H7 (cell line): ENCODE measurements around the gene PSMD1. TPM values are rescaled to one million over a fixed set of nuclear protein-coding genes. Genes with fewer than 3 reads are reported as not detected.
"Not testable (repeated sequence)": the region's sequence is repeated elsewhere in the genome, so short reads cannot be mapped to it uniquely, and the experiment has no call there.

Experiments used
- DNase-seq: peaks from one replicate; pipeline ENCODE4 v3.0.0; 2012
- H3K27me3 ChIP-seq: 2 replicates; pipeline ENCODE4 v1.6.0; 2011; ENCODE audit warnings: mild to moderate bottlenecking, low read length; ENCODE audit not compliant: control insufficient read depth, insufficient read depth
- H3K36me3 ChIP-seq: replicated peaks from 2 replicates; pipeline ENCODE4 v1.5.1; 2011; ENCODE audit warnings: low read length; ENCODE audit not compliant: control insufficient read depth, insufficient read depth
- H3K4me3 ChIP-seq: 2 replicates; pipeline ENCODE4 v1.5.1; 2011; ENCODE audit warnings: low read depth, mild to moderate bottlenecking, control low read depth, low read length, moderate library complexity; ENCODE audit not compliant: insufficient read depth
- total RNA-seq: library from RNA; depleted of rRNA; stranded (reverse); fragments of >200 nt; shearing (Covaris generic); gene quantifications from 2 replicates; pipeline ENCODE4 v1.2.3, GENCODE V29; 2014; rRNA removed

Gene PSMD1
- 149 and 154 TPM in 2 replicates for total RNA-seq

DNA sequence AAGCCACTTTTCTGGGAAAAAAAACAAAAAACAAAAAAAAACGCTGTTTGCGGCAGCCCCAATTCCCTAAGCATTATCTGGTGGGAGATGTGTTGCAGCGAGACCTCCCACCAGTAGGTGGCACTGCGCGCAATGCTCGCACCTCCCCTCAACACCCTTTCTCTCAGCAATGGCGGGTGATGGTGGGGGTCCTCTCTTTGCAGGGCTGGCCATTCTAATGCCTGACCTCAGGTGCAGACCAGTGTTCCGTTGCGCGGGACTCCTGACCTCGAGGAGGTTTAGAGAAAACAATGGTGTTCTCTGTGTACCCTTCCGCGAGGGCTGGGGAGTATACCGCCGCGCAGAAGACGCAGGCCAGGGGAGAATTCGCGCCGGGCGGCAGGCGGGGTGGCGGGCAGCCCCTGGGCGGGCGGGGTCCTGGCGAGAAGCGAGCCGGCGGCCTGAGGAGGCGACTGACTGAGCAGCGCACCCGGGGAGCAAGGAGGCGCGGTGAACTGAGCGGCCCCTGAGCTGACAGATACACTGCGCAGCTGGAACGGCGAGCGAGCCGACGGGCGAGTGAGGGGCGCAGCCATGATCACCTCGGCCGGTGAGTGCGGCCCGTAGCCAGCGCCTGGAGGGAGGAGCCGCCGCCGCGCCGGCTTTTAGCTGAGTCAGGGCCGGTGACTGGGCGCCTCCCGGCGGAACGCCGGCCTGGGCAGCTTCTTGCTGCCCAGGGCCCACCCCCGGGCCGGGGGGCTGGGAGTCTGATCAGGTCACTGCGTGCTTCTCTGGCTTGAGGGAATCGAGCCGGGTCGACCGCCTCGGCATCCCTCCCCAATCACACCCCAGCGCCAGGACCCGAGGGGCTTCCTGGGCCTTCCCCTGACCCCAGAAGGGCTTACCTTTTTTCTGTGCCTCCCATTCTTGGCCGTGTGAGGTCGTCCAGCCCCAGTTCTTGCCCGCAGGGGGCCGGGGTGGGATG, at the start of gene PSMD1:
Gene PSMD1, plus strand, starts transcription at position 415 of the 964 bp plus-strand sequence. Its CDS starts 159 bp downstream, at position 574.
- peak; percentile 96 for DNase-seq
- peaks cover 11% of the 10 kb centered on the region for H3K27me3 ChIP-seq

DNA sequence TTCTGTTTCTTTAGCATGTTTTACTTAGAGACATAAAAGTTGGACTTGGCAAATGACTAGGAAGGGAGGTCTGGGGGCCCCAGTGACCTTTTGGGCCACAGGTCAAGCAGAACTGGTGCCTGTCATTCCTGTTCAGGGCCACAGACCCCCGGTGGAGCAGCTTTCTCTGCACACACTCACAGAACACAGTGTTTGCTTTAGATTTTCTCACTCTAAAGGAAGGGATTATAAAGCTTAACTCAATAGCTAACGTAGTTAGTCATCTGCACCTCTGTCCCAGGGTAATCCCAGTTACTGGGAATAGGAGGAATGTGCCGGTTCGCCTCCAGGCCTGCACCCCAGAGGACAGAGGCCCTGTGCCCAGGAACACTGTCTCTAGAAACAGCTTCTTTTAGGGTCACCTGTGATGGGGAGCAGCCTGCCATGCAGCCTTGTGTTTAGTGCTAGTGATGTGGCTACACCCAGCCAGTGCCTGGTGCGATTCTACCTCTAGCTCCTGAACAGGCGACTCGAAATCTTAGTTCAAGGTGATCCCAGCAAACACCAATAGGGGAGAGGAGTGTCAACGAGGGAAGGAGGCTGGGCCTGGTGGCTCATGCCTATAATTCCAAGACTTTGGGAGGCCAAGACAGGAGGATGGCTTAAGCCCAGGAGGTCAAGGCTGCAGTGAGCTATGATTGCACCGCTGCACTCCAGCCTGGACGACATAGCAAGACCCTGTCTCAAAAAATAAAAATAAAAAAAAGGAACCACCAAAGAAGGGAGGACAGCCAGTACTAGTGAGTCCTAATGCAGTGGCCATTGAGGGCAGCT, 49.2 kb upstream of the PSMD1 start:
- DNase-seq, result peak; percentile 15
- Histone ChIP-seq H3K4me3 (no peak overlapping the region), H3K27me3 (no peaks in the 10 kb centered on the region), H3K36me3 (no peaks in the 10 kb centered on the region)

More for the DNA sequence above, at the start of gene PSMD1:
- H3K36me3 ChIP-seq, result no peaks in the 10 kb centered on the region; the same call in 1 of the 2 replicates
- peak within 1 kb of the TSS; percentile 96 for H3K4me3 ChIP-seq

DNA sequence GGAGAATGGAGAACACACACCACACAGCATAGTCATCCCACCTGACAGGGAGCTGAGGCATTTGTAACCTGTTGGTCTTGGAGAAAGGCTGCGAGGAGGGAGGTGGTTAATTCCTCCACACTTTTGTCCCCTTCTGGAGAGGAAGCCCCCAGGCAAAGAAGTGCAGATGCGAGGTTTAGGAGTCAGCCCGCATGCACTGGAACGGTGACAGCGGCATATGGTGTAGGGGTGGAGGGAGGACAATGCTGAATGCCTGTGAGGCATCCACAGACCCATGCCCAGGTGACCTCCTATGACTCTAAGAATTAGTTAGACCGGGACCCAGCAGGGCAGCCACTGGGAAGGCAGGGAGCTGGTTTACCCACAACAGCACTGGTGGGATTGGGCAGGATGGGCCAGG, 48.5 kb upstream of the PSMD1 start:
- H3K27me3 ChIP-seq, result no peaks in the 10 kb centered on the region
- DNase-seq, result no peak
- no peaks in the 10 kb centered on the region for H3K36me3 ChIP-seq
- H3K4me3 ChIP-seq, result no peak overlapping the region

DNA sequence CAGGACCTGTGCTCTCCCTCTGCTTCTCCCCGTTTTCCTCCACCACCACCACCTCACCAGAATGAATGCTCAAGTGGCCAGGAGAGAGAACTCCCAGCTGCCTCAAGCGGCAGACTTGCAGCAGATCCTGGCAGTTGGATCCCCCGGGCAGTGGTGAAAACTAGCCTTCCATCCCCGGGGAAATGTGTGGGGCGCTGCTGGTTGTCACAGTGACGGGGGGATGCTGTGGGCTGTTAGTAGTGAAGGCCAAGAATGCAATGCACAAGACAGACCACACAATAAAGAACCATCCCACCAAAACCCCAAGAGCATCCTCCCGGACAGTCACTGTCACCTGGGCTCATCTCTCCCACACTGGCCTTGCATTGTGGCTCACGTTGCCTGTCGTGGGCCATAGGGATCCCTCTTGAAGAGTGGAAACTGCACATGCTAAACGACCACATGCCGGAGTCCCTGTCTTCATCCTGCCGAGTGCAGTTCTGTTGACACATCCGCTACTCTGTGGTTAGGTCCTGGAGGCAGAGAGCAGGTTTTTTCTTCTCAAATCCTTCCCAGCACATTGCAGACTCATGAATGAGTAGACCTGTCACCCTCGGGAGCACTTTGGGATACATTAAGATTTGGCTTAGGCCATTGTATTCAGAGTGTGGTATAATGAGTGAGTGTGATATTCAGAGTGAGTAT, 47.3 kb upstream of the PSMD1 start:
- no peaks in the 10 kb centered on the region for H3K36me3 ChIP-seq
- no peak overlapping the region for H3K4me3 ChIP-seq
- DNase-seq, result no peak
- H3K27me3 ChIP-seq, result no peaks in the 10 kb centered on the region

DNA sequence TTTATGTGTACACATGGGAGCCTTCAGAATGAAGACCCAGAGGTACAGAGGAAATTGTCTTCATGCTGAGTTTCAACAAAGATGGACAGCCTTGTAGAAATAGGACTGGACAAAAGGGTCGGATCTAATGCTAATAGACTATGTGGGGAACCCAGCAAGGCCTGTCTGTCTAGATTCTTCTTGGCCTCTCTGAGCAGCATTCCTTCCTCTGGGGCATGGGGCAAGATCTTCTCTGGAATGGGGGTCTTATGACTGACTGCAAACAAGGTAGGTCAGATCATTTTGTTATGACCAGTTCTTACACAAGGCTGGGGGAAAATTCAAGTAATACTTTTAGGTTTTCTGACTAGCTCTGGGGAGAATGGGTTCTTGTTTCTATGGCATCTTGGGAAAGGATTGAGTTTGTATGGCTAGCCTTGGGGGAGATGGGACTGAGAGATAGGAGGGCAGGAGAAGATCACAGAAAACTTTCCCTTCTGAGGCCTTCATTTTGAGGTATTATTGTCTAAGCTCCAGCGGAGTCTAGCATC, 46.4 kb upstream of the PSMD1 start:
- Histone ChIP-seq H3K27me3 (no peaks in the 10 kb centered on the region), H3K36me3 (no peaks in the 10 kb centered on the region), H3K4me3 (no peak overlapping the region)
- DNase-seq, result no peak

DNA sequence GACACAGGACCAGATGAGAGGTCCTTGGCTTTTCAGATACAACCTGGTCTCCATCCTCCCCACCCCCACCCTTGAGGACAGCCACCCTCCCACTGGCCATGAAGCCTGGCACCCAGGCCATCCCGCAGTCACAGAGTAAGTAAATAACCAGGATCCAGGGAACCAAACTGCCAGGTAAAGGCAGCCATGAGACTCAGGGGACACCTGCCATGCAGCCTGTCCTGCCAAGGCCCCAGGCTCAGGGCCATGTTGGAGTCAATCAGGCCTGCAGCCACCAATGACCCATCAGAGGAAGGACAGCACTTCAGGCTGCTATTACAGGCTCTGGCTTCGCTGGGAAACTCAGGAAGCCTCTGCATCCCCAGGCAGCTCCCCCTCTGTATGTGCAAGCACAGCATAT, 45.1 kb upstream of the PSMD1 start:
- DNase-seq, result no peak
- no peak overlapping the region for H3K4me3 ChIP-seq
- H3K27me3 ChIP-seq, result no peaks in the 10 kb centered on the region
- no peaks in the 10 kb centered on the region for H3K36me3 ChIP-seq

DNA sequence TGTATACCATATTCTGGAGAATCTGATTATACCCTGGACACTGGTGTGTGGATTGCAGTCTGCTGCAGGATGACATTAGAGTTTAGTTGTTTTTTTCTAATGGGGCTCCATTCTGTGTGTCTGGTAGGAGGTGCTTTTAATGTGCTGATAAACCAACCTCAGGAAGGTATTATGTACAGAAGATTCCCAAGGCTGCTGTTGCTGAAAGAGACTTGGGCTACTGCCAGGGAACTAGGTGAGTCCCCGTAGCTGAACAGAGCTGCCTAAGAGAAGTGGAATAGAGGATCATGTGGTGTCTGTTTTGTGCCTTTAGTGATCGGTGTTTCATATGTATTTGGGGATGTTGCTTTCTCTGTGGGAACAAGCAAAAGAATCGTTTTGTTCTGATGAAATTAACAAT, 44.2 kb upstream of the PSMD1 start:
- Histone ChIP-seq H3K36me3 (no peaks in the 10 kb centered on the region), H3K27me3 (no peaks in the 10 kb centered on the region), H3K4me3 (no peak overlapping the region)
- no peak for DNase-seq

DNA sequence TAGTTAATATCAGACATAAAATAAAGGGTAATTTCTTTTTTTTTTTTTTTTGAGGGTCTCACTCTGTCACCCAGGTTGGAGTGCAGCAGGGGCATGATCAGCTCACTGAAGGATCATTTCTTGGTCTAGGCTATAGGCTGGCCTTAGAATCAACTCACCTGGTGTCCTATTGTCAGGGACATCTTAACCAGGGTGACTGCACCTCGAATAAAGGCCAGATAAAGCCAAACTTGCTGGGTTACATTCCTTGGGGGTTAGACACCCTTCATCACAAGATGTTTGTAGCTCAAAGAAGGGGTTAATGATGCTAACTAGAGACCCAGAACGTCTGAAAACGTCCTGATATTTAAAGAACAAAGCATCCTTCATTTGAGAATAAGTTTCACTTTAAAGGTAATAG, 42.8 kb upstream of the PSMD1 start:
- no peak overlapping the region for H3K4me3 ChIP-seq
- no peak for DNase-seq
- H3K27me3 ChIP-seq, result no peaks in the 10 kb centered on the region
- no peaks in the 10 kb centered on the region for H3K36me3 ChIP-seq

DNA sequence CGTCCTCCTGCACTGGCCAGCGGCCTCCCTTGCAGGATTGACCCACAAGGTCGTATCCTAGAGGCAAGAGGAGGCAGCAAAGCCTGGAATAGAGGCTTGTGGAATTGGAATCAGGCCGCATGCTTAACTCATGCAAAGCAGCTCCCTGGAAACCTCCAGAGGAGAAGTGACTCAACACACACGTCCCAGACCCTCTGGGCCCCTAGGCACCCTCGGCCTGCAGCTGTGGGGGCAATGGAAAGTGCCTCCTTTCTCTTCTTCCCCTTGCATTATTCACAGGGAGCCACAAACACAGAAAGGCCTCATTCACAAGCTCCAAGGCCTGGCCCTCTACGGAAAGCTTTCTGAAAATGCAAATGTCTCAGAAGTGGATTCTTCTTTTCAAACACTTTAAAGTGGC, 41.2 kb upstream of the PSMD1 start:
- H3K36me3 ChIP-seq, result no peaks in the 10 kb centered on the region
- no peak for DNase-seq
- H3K4me3 ChIP-seq, result no peak overlapping the region
- no peaks in the 10 kb centered on the region for H3K27me3 ChIP-seq

DNA sequence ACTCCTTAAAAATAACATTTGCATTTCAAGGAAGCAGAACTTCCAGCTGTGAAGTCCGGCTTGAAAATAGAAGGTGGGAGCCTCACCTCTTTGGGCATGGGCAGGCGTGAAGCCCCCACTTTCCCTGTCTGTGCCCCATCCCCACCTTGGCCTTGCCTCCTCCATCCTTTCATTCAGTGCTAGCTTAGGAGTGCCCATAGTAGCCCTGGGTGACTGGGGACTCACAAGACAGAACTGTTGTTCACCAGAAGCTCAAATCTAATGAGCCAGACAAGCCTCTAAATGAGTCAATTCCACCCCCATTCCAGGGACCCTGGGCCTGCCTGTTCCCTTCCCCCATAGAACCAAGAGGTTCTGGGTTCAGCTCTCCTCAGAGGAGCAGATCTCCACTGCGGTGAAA, 40.7 kb upstream of the PSMD1 start:
- Histone ChIP-seq H3K27me3 (no peaks in the 10 kb centered on the region), H3K4me3 (no peak overlapping the region), H3K36me3 (no peaks in the 10 kb centered on the region)
- DNase-seq, result no peak

DNA sequence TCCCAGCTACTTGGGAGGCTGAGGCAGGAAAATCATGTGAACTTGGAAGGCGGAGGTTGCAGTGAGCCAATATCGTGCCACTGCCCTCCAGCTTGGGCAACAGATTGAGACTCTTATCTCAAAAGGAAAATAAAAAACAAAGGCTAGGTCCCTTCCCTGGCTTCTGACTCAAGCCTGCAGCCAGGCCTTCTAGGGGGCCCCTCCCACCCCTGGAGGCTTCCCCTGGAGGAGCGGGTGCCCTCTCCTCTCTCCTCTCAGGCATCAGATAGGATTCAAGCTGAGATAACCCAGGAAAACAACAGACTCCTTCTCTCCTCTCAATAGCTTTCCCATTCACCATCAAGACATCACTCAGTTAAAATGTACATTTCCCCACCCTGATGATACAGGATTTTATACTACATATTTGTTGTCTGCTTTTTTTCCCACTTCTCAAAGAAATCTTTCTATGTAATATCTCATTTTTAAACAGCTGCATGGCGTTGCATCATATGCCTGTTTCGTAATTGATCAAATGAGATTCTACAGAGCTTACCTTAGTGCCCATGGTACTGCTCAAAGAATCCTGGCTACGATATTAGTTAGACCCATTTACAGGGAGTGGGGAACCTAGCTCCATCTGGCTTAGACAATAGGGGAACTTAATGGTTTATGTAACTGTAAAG, 40.0 kb upstream of the PSMD1 start:
- Histone ChIP-seq H3K4me3 (no peak overlapping the region), H3K36me3 (no peaks in the 10 kb centered on the region), H3K27me3 (no peaks in the 10 kb centered on the region)
- DNase-seq, result no peak

DNA sequence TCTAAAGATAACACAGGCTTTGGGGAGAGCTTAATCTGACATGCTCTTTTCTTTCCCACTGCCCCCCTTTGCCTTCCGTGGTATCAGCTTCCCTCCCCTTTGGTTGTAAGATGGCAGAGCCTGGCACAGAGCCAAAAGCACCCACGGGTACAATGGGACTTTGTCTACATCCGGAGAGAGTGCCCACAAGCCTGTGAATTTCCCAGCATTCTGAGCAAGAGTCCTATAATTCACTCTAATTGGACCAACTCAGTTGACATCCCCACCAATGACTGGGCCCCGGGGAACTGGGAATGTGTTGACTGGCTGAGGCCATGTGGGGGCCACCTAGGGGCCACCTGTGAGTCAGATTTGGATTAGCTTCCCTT, 39.5 kb upstream of the PSMD1 start:
- no peaks in the 10 kb centered on the region for H3K36me3 ChIP-seq
- no peak overlapping the region for H3K4me3 ChIP-seq
- DNase-seq, result no peak
- no peaks in the 10 kb centered on the region for H3K27me3 ChIP-seq

DNA sequence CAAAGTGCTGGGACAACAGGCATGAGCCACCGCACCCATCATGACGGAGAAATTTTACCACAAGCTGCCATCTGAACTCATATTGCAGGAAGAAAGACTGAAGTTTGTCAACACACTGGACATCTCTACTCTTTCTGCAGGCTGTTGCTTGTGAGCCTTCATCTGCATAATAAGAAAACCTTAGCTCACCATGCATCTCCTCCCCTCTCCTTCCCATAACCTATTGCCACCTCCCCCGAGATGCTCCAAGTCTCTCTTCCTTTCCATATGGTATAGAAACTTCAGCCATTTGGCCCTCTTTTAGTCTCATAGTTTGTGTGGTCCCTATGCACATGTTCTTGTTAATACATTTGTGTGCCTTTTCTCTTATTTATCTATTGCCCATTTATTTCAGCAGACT, 38.5 kb upstream of the PSMD1 start:
- Histone ChIP-seq H3K4me3 (no peak overlapping the region), H3K27me3 (no peaks in the 10 kb centered on the region), H3K36me3 (no peaks in the 10 kb centered on the region)
- DNase-seq, result no peak

DNA sequence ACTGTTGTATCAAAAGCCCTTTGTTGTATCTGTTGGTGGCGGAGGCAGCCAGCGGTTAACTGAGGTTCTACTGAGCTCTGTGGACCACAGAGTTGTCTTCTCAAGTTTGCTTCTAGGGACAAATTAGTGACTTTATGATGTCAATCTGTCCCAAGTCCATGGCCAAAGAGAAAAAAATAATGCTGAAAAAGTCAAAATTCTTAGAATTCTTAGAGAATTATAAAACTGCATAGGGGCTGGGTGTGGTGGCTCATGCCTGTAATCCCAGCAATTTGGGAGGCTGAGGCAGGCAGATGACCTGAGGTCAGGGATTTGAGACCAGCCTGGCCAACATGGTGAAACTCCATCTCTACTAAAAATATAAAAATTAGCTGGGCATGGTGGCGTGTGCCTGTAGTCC, 31.6 kb upstream of the PSMD1 start:
- H3K36me3 ChIP-seq, H3K27me3 ChIP-seq, H3K4me3 ChIP-seq, DNase-seq: not testable (repeated sequence)
